ENCODE measurements around the gene HYAL2.

The HYAL2 gene

GRCh38 chr3:50294089-50294488 is 28.5 kb downstream of the HYAL2 start:
- H2AFZ ChIP-seq (ENCODE audit: low read depth, low read length), result no peak overlapping the region
- H3K4me3 ChIP-seq (ENCODE audit: low read depth in 1 of 2, low read length in 2 of 2), result no peak overlapping the region
- H3K4me1 ChIP-seq (ENCODE audit: insufficient read depth, low read length), result peaks cover 48% of the 10 kb centered on the region
- TF ChIP-seq CTCF (IDR thresholded peaks at IDR 0.05; ENCODE audit: borderline replicate concordance, extremely low read depth, low read length, poor library complexity, severe bottlenecking) (no peak), EZH2 (IDR thresholded peaks at IDR 0.05; ENCODE audit: borderline replicate concordance, low read depth, low read length, severe bottlenecking) (no peak)
- H4K20me1 ChIP-seq (ENCODE audit: insufficient read depth, low read length), result peaks cover 16% of the 10 kb centered on the region; the same call in 1 of the 2 replicates
- peaks cover 35% of the 10 kb centered on the region for H3K79me2 ChIP-seq (ENCODE audit: insufficient read depth, low read length)
- no peaks in the 10 kb centered on the region for H3K27me3 ChIP-seq (ENCODE audit: insufficient read depth, low read length, poor library complexity)
- H3K36me3 ChIP-seq (ENCODE audit: insufficient read depth, low read length), result peaks cover 23% of the 10 kb centered on the region
- no peak overlapping the region for H3K27ac ChIP-seq (ENCODE audit: low read length)
- no peaks in the 10 kb centered on the region for H3K9me3 ChIP-seq (ENCODE audit: insufficient read depth, low read length, severe bottlenecking)
- H3K4me2 ChIP-seq (ENCODE audit: insufficient read depth, low read length), result no peak overlapping the region
- DNase-seq (no peak), ATAC-seq (ENCODE audit: insufficient read depth, low read depth) (no peak)
- H3K9ac ChIP-seq (ENCODE audit: low read depth, low read length), result no peak overlapping the region

DNA sequence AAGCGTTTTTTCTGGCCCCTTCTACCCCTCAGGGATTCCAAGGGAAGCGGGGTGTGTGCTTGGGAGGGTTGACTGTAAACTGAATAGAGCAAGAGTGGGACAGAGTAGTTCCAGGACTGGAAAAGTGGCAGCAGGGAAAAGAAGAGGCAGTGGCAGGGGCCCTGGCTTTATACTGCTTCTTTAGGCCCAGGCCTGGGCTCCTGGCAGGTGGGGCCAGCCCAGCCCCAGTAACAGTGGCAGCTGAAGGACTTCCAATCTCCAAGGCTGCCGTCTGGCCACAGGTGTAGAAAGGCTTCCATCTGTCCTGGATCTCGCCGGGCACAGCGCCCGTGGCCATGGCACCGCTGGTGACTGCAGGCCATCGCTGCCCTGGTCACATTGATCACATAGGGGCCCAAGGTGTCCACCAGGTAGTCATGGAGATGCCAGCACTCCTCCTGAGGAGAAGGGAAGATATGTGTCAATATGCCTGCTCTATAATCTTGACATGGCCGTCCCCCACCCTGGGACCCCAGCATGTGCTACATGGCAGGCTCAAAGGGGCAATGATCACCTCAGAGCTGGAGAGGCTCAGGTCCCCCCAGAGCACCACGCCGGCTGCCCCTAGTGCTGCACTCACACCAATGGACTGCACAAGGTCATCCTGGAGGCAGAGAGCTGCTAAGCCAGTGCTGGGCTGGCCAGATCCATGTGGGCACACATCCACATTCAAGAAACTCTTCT is 29.3 kb downstream of the HYAL2 start:
- no peak for ATAC-seq (ENCODE audit: insufficient read depth, low read depth)

GRCh38 chr3:50292159-50293078 is 30.1 kb downstream of the HYAL2 start, which contains the start of gene IFRD2:
Gene IFRD2, minus strand, starts transcription at chr3:50292429. Its CDS starts 155 bp downstream, at chr3:50292274.
- ATAC-seq (ENCODE audit: insufficient read depth, low read depth) (peak; percentile 97), DNase-seq (peak; percentile 98)
- Histone ChIP-seq H3K9ac (ENCODE audit: low read depth, low read length) (peak within 1 kb of the TSS; percentile 86), H3K9me3 (ENCODE audit: insufficient read depth, low read length, severe bottlenecking) (no peaks in the 10 kb centered on the region), H3K36me3 (ENCODE audit: insufficient read depth, low read length) (peaks cover 38% of the 10 kb centered on the region), H3K4me2 (ENCODE audit: insufficient read depth, low read length) (peak within 1 kb of the TSS; percentile 95), H2AFZ (ENCODE audit: low read depth, low read length) (peak within 1 kb of the TSS; percentile 97), H3K4me3 (ENCODE audit: low read depth in 1 of 2, low read length in 2 of 2) (peak within 1 kb of the TSS; percentile 77 to 98; a peak in 3 of 4 replicates), H4K20me1 (ENCODE audit: insufficient read depth, low read length) (peaks cover 19% of the 10 kb centered on the region; the same call in 1 of the 2 replicates), H3K27me3 (ENCODE audit: insufficient read depth, low read length, poor library complexity) (no peaks in the 10 kb centered on the region), H3K4me1 (ENCODE audit: insufficient read depth, low read length) (peaks cover 33% of the 10 kb centered on the region), H3K79me2 (ENCODE audit: insufficient read depth, low read length) (peaks cover 28% of the 10 kb centered on the region), H3K27ac (ENCODE audit: low read length) (peak within 1 kb of the TSS; percentile 85)
- TF ChIP-seq EZH2 (IDR thresholded peaks at IDR 0.05; ENCODE audit: borderline replicate concordance, low read depth, low read length, severe bottlenecking), result no peak
- TF ChIP-seq CTCF (IDR thresholded peaks at IDR 0.05; ENCODE audit: borderline replicate concordance, extremely low read depth, low read length, poor library complexity, severe bottlenecking), result peak; percentile 35

More for the DNA sequence above, 29.3 kb downstream of the HYAL2 start:
- Histone ChIP-seq H3K9ac (ENCODE audit: low read depth, low read length) (peak overlapping the region; percentile 63), H3K79me2 (ENCODE audit: insufficient read depth, low read length) (peaks cover 30% of the 10 kb centered on the region), H3K9me3 (ENCODE audit: insufficient read depth, low read length, severe bottlenecking) (no peaks in the 10 kb centered on the region), H3K4me1 (ENCODE audit: insufficient read depth, low read length) (peaks cover 39% of the 10 kb centered on the region), H3K27ac (ENCODE audit: low read length) (peak overlapping the region; percentile 74), H2AFZ (ENCODE audit: low read depth, low read length) (peak overlapping the region; percentile 97), H3K27me3 (ENCODE audit: insufficient read depth, low read length, poor library complexity) (no peaks in the 10 kb centered on the region), H3K4me3 (ENCODE audit: low read depth in 1 of 2, low read length in 2 of 2) (peak overlapping the region; percentile 21 to 98; a peak in 3 of 4 replicates), H4K20me1 (ENCODE audit: insufficient read depth, low read length) (peaks cover 20% of the 10 kb centered on the region; the same call in 1 of the 2 replicates), H3K4me2 (ENCODE audit: insufficient read depth, low read length) (peak overlapping the region; percentile 95), H3K36me3 (ENCODE audit: insufficient read depth, low read length) (peaks cover 31% of the 10 kb centered on the region)
- TF ChIP-seq EZH2 (IDR thresholded peaks at IDR 0.05; ENCODE audit: borderline replicate concordance, low read depth, low read length, severe bottlenecking) (no peak), CTCF (IDR thresholded peaks at IDR 0.05; ENCODE audit: borderline replicate concordance, extremely low read depth, low read length, poor library complexity, severe bottlenecking) (no peak)
- no peak for DNase-seq
